Keratinocyte (primary cell): Measurements from ENCODE around the gene ATP1A4.

ENCODE experiments used
- CTCF ChIP-seq, 3 experiments: IDR thresholded peaks in 1 of 3; conservative IDR thresholded peaks in 1 of 3; optimal IDR thresholded peaks in 1 of 3; 2 replicates in 2 of 3; 3 replicates in 1 of 3; pipeline versions ENCODE3 to v1.5.1; 2011; ENCODE audit warnings: low read length in 3 of 3, mild to moderate bottlenecking in 3 of 3, moderate library complexity in 2 of 3, control low read depth in 1 of 3, inconsistent platforms in 1 of 3; ENCODE audit not compliant: insufficient read depth in 2 of 3; ENCODE audit errors: extremely low read depth in 1 of 3
- EZH2 ChIP-seq: IDR thresholded peaks from one replicate; pipeline ENCODE4 v1.6.1; 2012; ENCODE audit warnings: inconsistent platforms, mild to moderate bottlenecking, low read length, moderate library complexity

GRCh38 chr1:160116283-160117147, 34.9 kb upstream of the ATP1A4 start:
- TF ChIP-seq CTCF (optimal IDR thresholded peaks at IDR 0.05 in 1 of 3, IDR thresholded peaks at IDR 0.05 in 1 of 3, conservative IDR thresholded peaks at IDR 0.05 in 1 of 3; ENCODE audit: extremely low read depth in 1 of 3, insufficient read depth in 2 of 3, low read length in 3 of 3) (no peak), EZH2 (no peak)
